ENCODE data around the gene LRRC43.

LRRC43 gene

DNA sequence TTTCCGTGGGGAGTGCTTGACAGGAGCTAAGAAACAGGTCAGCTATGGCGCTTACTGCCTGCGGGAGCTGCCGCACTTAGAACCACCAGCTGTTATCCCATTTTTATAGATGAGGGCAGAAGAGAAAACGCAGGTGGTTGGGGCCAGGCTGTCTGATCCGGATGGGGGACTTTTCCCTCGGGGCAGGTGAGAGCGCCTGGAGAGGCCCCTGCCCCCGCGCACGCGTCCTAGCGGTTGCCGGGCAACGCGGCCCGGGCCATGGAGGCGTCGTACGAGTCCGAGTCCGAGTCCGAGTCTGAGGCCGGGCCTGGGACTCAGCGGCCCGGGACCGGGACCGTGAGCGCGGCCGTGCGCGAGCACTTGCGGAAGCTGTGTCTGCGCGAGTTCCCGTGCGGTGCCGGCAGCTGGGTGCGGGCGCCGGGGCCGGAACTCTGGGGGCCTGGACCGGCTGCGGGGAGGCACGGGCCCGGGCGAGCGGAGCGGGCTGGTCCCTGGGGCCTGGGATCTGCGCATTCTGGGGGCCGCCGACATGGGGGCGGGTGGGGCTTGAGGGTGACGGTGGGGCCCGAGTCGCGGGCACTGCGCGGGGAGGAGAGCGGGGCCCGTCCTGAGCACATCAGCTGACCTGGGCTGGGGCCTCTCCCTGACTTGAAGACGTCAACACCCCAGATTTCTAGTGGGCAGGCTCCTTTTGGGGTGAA, at the start of gene LRRC43:
Gene LRRC43, plus strand, starts transcription at position 237 of the 701 bp plus-strand sequence. Its CDS starts 22 bp downstream, at position 259.
- peak in 1 of 2 donors; percentile 14 for DNase-seq

GRCh38 chr12:122133192-122133950, 49.6 kb upstream of the LRRC43 start:
- DNase-seq: no peak

DNA sequence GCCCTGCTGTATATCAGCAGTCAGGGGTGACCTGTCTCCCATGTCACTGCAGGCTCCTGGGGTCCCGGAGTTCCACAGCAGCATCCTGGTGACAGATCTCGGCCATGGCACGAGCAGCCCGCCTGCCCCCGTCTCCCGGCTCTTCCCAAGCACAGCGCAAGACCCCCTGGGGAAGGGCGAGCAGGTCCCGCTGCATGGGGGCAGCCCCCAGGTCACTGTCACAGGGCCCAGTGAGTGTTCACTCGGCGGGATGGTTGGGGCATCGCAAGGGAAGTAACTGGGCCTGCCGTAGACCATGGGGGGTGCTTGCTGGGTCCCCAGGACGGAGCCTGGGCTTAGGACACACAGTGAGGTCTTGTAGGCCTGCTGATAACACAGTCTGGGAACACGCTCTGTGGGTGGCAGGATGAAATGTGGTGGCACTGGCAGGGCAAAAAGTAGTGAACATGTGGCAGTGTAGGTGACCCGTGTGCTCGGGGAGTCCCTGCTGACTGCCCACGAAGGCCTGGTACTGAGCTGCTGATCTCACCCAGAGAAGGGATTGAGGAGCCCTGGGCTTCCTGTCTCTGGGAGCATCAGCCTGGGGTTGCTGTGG, 47.4 kb upstream of the LRRC43 start:
- no peak for DNase-seq

- DNase-seq: no peak
These were observed 45.7 kb upstream of the LRRC43 start for GRCh38 chr12:122137229-122137628.

- DNase-seq: no peak
These were observed 45.2 kb upstream of the LRRC43 start for GRCh38 chr12:122137681-122138080.

DNA sequence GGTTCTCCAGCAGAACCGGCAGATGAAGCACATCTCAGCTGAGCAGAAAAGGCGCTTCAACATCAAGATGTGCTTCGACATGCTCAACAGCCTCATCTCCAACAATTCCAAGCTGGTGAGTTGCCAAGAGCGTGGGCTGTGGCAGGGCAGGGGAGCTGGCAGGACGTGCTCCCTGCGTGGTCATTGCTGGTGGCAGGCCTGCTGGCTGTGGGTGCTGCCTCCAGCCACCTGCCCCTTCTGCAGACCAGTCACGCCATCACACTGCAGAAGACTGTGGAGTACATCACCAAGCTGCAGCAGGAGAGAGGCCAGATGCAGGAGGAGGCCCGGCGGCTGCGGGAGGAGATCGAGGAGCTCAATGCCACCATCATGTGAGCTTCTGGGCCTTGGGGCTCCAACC, 44.7 kb upstream of the LRRC43 start:
- DNase-seq: no peak

DNA sequence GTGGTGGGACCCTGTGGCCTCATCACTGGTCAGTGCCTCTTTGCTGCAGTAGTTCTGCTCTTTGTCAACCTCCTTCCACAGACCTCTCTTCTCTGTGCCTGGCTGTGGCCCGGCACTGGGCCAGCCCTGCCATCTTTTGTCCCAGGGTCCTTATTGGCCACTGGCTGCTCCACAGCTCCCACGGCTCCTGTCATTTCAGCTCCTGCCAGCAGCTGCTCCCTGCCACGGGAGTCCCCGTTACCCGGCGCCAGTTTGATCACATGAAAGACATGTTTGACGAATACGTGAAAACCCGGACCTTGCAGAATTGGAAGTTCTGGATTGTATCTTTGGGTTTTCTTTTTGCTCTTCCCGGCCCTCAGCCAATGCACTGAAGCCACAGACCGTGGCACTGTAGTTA, 44.3 kb upstream of the LRRC43 start:
- DNase-seq: no peak

GRCh38 chr12:122139266-122139665, 43.7 kb upstream of the LRRC43 start:
- no peak for DNase-seq

- no peak for DNase-seq
These were observed 43.0 kb upstream of the LRRC43 start for GRCh38 chr12:122139941-122140340.

GRCh38 chr12:122140467-122141257, 42.3 kb upstream of the LRRC43 start:
- no peak for DNase-seq

- no peak for DNase-seq
These were observed 40.8 kb upstream of the LRRC43 start for GRCh38 chr12:122141911-122142725.

DNA sequence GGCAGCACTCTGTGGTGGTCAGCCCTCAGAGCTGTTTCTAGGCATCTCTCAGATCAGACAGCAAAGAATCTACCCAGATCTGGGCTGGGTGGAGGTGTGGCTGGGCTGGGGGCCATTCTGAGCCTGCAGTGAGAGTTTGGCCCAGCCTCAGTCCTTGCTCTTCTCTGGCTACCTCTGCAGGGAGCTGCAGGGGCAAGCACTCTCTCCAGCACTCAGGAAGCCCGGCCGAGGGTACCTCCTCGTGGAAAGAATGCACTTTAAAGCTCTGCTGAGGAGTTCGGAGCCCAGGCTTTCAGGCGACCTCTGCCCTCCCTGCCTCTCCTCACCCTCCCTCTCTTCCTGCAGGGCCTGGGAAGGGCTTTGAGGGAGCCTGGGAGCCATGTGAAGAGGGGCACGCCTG, 40.1 kb upstream of the LRRC43 start:
- no peak for DNase-seq

- DNase-seq: no peak
These were observed 38.0 kb upstream of the LRRC43 start for GRCh38 chr12:122144885-122145284.

DNA sequence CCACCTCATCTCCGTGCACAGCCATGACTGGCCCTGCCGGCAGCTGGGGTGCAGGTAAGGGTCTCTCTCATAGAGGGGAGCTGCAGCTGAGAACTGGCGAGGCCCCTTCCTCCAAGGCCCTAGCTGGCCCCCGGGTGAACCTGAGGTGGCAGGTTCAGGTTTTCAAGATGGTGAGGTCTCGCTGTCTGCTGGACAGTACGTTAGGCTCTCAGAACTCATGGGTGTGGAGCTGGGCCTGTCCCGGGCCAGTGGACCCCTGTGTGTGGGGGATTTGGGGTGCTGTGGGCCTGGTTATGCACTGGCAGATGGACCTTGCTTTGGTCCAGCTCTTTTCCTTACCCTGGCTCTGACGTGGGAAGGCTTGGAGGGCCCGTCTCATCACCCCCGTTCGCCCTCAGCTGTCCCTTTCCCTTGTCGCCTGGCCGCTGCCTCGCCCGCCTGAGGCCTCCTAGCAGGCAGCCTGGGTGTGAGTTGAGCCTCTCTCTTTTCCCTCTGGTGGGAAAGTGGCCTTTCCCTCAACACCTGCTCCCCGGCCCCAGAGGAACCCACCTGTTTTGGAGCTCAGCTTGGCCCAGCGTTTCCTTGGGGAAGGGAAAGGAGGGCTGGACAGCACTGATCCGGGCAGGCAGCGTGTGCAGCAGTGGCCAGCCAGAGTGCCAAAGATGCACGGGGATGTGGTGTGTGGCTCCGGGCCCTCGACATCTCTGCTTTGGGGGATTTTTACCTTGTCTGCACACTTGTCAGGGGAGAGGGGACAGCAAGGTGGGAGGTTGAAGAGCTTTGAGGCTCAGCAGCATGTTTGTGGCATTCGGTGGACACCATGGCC, 37.2 kb upstream of the LRRC43 start:
- no peak for DNase-seq

- DNase-seq: no peak
These were observed 35.2 kb upstream of the LRRC43 start for GRCh38 chr12:122147514-122148290.

GRCh38 chr12:122148657-122149056, 34.3 kb upstream of the LRRC43 start:
- DNase-seq: no peak

GRCh38 chr12:122150127-122150681, 32.7 kb upstream of the LRRC43 start:
- DNase-seq: no peak

DNA sequence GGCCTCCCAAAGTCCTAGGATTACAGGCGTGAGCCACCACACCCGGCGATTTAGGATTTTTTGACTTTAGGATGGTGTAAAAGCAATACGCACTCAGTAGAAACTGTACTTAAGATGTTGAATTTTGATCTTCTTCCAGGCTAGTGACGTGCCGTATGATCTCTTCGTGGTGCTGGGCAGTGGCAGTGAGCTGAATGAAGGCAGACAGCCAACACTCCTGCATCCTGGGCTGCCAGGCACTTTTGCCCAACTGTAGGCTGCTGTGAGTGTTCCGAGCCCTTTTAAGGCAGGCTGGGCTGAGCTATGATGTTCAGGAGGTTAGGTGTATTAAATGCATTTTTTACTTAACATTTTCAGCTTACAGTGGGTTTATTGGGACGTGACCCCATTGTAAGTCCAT, 30.2 kb upstream of the LRRC43 start:
- no peak for DNase-seq

- DNase-seq: no peak
These were observed 27.2 kb upstream of the LRRC43 start for GRCh38 chr12:122155705-122156104.

DNA sequence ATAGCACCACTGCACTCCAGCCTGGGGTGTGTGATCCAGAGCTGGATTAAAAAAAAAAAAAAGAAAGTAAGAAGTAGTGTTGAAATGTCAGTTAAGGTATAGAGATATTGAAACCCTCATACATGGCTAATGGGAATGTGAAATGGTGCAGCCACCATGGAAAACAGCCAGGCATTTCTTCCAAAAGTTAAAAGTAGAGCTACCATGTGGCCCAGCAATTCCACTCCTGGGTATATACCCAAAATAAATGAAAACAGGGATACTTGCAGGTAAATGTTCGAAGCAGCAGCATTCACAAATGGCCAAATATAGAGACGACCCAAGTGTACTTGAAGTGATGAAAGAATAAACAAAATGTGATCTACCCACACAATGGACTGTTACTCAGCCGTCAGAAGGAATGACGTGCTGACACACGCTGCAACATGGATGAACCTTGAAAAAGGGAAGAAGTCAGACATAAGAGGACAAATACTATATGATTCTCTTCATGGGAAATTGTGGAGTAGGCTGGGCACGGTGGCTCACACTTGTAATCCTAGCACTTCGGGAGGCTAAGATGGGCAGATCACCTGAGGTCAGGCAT, 24.1 kb upstream of the LRRC43 start:
- no peak for DNase-seq

Data from activated CD4-positive, alpha-beta T cell treated with anti-CD3 and anti-CD28 coated beads for 4 hours (primary cell).